Spleen (tissue), 7 donors: Measurements from ENCODE around the gene TCHP.

Source experiments
- POLR2A ChIP-seq, 3 donors: fragments of 450-650 bp; IDR thresholded peaks; one replicate each; pipeline ENCODE4 v1.5.1; 2017; ENCODE audit warnings: antibody characterized with exemption in 3 of 3, mild to moderate bottlenecking in 1 of 3
- TF ChIP-seq, protein P1 (sequence below), 11 experiments: fragments of 200-600 bp in 7 of 11; fragments of 450-650 bp in 4 of 11; sonication (generic) in 4 of 11; IDR thresholded peaks in 8 of 11; conservative IDR thresholded peaks in 3 of 11; 1 replicate in 7 of 11; 2 replicates in 4 of 11; pipeline versions ENCODE4 v1.4.0 to v1.8.0; 2016 to 2021; ENCODE audit warnings: antibody characterized with exemption in 11 of 11, inconsistent platforms in 4 of 11, mild to moderate bottlenecking in 1 of 11
- donor health status: DM: no; HTN: no; CAD: no; lungs with moderate emphysema.
- donor health status: DM: no; HTN: no; CAD: no.
- donor health status: DM: no; HTN: no; CAD: no.

DNA sequence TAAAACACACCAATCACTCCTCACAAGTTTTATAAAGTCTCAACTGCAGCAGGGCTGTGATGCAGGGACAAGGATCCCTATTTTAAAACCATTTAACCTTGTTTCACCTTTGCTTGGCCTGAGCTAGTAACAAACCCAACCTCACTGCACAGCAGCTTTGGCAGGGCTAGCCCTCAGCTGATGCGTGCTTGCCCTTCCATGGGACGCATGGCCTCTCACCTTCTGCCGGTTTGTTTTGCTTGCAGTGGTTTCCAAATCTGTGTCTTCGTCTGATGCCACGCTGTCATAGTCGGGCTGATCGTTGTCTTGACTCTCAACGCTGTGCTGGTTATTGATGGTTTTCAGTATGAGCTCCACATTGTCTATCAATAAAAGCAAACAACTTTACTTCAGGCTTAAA is 52.8 kb downstream of the TCHP start:
- TF ChIP-seq, protein P1, sequence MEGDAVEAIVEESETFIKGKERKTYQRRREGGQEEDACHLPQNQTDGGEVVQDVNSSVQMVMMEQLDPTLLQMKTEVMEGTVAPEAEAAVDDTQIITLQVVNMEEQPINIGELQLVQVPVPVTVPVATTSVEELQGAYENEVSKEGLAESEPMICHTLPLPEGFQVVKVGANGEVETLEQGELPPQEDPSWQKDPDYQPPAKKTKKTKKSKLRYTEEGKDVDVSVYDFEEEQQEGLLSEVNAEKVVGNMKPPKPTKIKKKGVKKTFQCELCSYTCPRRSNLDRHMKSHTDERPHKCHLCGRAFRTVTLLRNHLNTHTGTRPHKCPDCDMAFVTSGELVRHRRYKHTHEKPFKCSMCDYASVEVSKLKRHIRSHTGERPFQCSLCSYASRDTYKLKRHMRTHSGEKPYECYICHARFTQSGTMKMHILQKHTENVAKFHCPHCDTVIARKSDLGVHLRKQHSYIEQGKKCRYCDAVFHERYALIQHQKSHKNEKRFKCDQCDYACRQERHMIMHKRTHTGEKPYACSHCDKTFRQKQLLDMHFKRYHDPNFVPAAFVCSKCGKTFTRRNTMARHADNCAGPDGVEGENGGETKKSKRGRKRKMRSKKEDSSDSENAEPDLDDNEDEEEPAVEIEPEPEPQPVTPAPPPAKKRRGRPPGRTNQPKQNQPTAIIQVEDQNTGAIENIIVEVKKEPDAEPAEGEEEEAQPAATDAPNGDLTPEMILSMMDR (IDR thresholded peaks at IDR 0.05 in 8 of 11, conservative IDR thresholded peaks at IDR 0.05 in 3 of 11) = no peak
- TF ChIP-seq POLR2A (IDR thresholded peaks at IDR 0.05) = no peak
